ENCODE measurements around the gene GLI3. TPM values are rescaled to one million over a fixed set of nuclear protein-coding genes. Genes with fewer than 3 reads are reported as not detected.

GLI3 gene
- total RNA-seq, 1 donor from 2014 or later: 32.0 TPM

- Mint-ChIP-seq H3K4me3 (no peak overlapping the region), H3K36me3 (peaks cover 66% of the 10 kb centered on the region), H3K4me1 (peaks cover 41% of the 10 kb centered on the region), H3K27me3 (ENCODE audit: insufficient read depth, low read depth) (no peaks in the 10 kb centered on the region), H3K27ac (peak overlapping the region; percentile 76), H3K9me3 (no peaks in the 10 kb centered on the region)
- no peak for DNase-seq (ENCODE audit: low spot score)
- H3K4me2 ChIP-seq: no peak overlapping the region
- H3K27me3 ChIP-seq: no peaks in the 10 kb centered on the region
- no peaks in the 10 kb centered on the region for H3K9me3 ChIP-seq (ENCODE audit: low read depth)
- H3F3A ChIP-seq (ENCODE audit: low read depth): no peaks in the 10 kb centered on the region
- H3K79me2 ChIP-seq (ENCODE audit: low read depth): peaks cover 100% of the 10 kb centered on the region
- H2AFZ ChIP-seq (replicated peaks): no peak overlapping the region
- H3K27ac ChIP-seq: no peak overlapping the region
- no peak overlapping the region for H3K4me3 ChIP-seq
- H3K36me3 ChIP-seq: peaks cover 4% of the 10 kb centered on the region
- H3K4me1 ChIP-seq: peaks cover 10% of the 10 kb centered on the region
- H3K9ac ChIP-seq: no peak overlapping the region
- no peak for TF ChIP-seq EZH2 (IDR thresholded peaks at IDR 0.05)
- no peak for TF ChIP-seq CTCF (IDR thresholded peaks at IDR 0.05)
- peaks cover 98% of the 10 kb centered on the region for H4K20me1 ChIP-seq (ENCODE audit: low read depth)
Observed at GRCh38 chr7:42175834-42176723, 60.9 kb downstream of the GLI3 start.

GRCh38 chr7:42174391-42174912 is 62.6 kb downstream of the GLI3 start:
- TF ChIP-seq EZH2phosphoT487 (IDR thresholded peaks at IDR 0.05) (no peak), CTCF (IDR thresholded peaks at IDR 0.05) (no peak), EZH2 (IDR thresholded peaks at IDR 0.05) (no peak)
- peaks cover 100% of the 10 kb centered on the region for H3K79me2 ChIP-seq (ENCODE audit: low read depth)
- no peaks in the 10 kb centered on the region for H3K9me3 Mint-ChIP-seq
- H3K27ac ChIP-seq: no peak overlapping the region
- peaks cover 41% of the 10 kb centered on the region for H3K4me1 Mint-ChIP-seq
- no peak overlapping the region for H3K4me3 Mint-ChIP-seq
- H3K27ac Mint-ChIP-seq: no peak overlapping the region
- peaks cover 59% of the 10 kb centered on the region for H3K36me3 Mint-ChIP-seq
- no peak overlapping the region for H3K4me3 ChIP-seq
- no peak for DNase-seq (ENCODE audit: low spot score)
- no peak overlapping the region for H2AFZ ChIP-seq (replicated peaks)
- no peaks in the 10 kb centered on the region for H3F3A ChIP-seq (ENCODE audit: low read depth)
- H3K4me2 ChIP-seq: no peak overlapping the region
- H3K36me3 ChIP-seq: peaks cover 6% of the 10 kb centered on the region
- no peaks in the 10 kb centered on the region for H3K27me3 ChIP-seq
- no peaks in the 10 kb centered on the region for H3K27me3 Mint-ChIP-seq (ENCODE audit: insufficient read depth, low read depth)
- H3K9me3 ChIP-seq (ENCODE audit: low read depth): no peaks in the 10 kb centered on the region
- H3K4me1 ChIP-seq: peaks cover 10% of the 10 kb centered on the region
- H3K9ac ChIP-seq: no peak overlapping the region
- H4K20me1 ChIP-seq (ENCODE audit: low read depth): peaks cover 95% of the 10 kb centered on the region

GRCh38 chr7:42170724-42171123 is 66.3 kb downstream of the GLI3 start:
- H3K27ac ChIP-seq: no peak overlapping the region
- H3F3A ChIP-seq (ENCODE audit: low read depth): no peaks in the 10 kb centered on the region
- H3K4me1 ChIP-seq: peaks cover 10% of the 10 kb centered on the region
- peaks cover 90% of the 10 kb centered on the region for H4K20me1 ChIP-seq (ENCODE audit: low read depth)
- Mint-ChIP-seq H3K4me1 (peaks cover 17% of the 10 kb centered on the region), H3K9me3 (no peaks in the 10 kb centered on the region), H3K36me3 (peaks cover 55% of the 10 kb centered on the region), H3K4me3 (no peak overlapping the region), H3K27ac (no peak overlapping the region), H3K27me3 (ENCODE audit: insufficient read depth, low read depth) (peaks cover 2% of the 10 kb centered on the region)
- H3K9me3 ChIP-seq (ENCODE audit: low read depth): no peaks in the 10 kb centered on the region
- H3K4me3 ChIP-seq: no peak overlapping the region
- H3K9ac ChIP-seq: no peak overlapping the region
- no peak for DNase-seq (ENCODE audit: low spot score)
- H3K27me3 ChIP-seq: no peaks in the 10 kb centered on the region
- H3K4me2 ChIP-seq: no peak overlapping the region
- H2AFZ ChIP-seq (replicated peaks): no peak overlapping the region
- H3K79me2 ChIP-seq (ENCODE audit: low read depth): peaks cover 99% of the 10 kb centered on the region
- TF ChIP-seq EZH2phosphoT487 (IDR thresholded peaks at IDR 0.05) (no peak), CTCF (IDR thresholded peaks at IDR 0.05) (no peak), EZH2 (IDR thresholded peaks at IDR 0.05) (no peak)
- peaks cover 6% of the 10 kb centered on the region for H3K36me3 ChIP-seq

Data from neural progenitor cell (in vitro differentiated cells).